GM12874 (cell line): ENCODE measurements around the gene CLIP4.

Source experiments
- CTCF ChIP-seq: IDR thresholded peaks from 2 replicates; pipeline ENCODE4 v1.5.1; 2011; ENCODE audit warnings: low read depth, mild to moderate bottlenecking, control low read depth, low read length, moderate library complexity; ENCODE audit not compliant: insufficient read depth

CLIP4 gene

GRCh38 chr2:29072251-29072650, 43.0 kb upstream of the CLIP4 start:
- no peak for TF ChIP-seq CTCF

GRCh38 chr2:29072971-29073725, 42.1 kb upstream of the CLIP4 start:
- TF ChIP-seq CTCF, result no peak

DNA sequence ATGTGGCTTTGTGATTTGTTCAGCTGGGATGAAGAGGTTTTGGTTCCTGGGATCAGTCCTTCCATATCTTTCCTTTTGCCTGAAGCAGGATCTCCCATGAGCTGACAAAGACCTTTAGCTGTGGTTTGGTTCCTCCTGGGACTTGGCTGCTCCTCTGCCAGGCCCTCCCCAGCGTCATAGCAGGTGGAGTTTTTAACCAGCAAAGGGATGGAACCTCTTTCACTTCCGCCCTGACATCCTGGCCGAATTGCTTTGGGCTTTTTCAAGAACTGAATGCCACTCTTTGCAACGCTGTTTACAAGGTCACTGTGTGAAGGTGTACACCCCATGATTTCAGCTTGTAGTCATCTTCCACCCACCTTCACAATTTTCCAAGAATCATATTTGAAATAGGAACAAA, 41.3 kb upstream of the CLIP4 start:
- TF ChIP-seq CTCF, result no peak

DNA sequence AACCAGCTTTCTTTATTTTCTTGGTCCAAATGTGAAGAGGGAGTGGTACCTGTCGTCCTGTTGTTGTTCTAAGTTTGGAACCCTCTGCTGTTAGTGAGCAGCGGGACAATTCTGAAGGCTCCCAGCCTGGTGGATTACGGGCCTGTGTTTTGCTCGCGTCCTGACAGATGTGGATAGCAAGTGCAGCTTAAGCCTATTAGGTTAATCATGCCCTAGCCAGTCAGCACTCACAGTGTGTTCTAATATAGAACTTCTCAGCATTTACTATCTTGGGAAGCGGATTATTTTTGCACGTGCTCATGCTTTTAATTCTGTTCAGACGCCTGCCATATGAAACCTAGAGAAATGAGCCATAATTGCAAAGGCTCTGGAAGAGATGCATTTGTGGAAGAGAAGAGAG, 40.8 kb upstream of the CLIP4 start, which contains the start of gene PCARE:
PCARE (minus strand) TSS at position 113 of the 400 bp plus-strand sequence. CDS start 262 bp downstream, outside the sequence.
- no peak for TF ChIP-seq CTCF

DNA sequence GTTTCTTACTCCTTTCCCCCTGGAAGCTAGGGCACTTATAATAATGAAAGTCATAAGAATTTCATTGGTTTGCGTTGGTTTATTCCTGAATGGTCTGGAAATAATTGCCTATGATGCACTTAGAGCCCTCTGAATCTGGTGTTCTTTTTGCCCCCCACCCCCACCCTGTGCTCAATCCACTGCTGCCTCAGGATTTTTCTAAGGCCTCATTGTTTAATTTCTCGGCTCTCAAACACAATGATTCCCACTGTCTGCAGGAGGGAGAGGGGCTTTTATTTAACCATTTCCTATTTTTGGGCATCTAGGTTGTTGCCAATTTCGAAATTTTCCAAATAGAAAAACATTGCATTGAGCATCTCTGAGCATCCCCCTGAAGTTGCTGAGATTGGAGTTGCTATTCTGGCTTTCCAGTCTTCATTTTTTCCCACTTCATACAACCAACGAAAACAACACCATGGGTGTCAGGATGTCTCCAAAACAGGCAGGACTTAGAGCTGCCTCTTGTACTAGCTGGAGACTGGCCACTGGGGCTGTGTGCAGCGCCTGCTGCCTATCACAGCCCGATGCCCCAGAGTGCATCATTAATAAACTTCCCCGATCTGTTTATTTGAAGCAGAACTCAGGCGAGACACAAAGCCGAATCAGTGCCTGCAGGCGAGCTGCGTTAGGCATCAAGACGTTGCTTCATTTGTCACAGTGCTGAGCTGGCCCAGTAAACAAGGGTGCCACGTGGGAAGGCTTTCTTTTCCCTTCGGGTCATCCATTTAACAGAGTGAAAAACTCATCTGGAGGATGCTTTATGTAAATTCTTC, 39.1 kb upstream of the CLIP4 start:
- no peak for TF ChIP-seq CTCF

GRCh38 chr2:29079887-29080286, 35.3 kb upstream of the CLIP4 start:
- no peak for TF ChIP-seq CTCF

GRCh38 chr2:29080886-29081743, 34.1 kb upstream of the CLIP4 start:
- no peak for TF ChIP-seq CTCF
